ENCODE measurements around the gene HS6ST3.

DNA sequence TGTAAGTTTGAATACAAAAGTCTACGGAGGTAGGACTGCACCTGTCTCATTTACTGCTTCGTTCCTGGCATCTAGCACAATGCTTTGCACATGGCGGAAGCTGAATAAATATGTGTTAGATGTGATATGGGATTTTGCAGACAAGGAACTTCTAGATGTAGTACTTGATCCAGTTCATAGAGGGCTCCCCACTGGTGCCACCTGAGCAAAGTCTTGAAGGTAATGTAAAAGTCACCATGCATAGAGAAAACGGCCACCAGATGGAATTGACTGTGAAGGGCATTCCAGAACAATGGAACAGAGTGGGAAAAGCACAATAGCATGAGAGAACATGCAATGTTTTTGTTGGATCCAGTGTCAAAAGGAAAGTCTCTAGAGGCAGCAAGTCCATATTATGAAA is 209.3 kb downstream of the HS6ST3 start:
- TF ChIP-seq SP1 (IDR thresholded peaks at IDR 0.05) = no peak
- no peak for TF ChIP-seq FOXK2 (IDR thresholded peaks at IDR 0.05)
- no peak for TF ChIP-seq ZNF384 (IDR thresholded peaks at IDR 0.05)
- no peak for TF ChIP-seq NFRKB (IDR thresholded peaks at IDR 0.05)
- TF ChIP-seq ARNT (IDR thresholded peaks at IDR 0.05) = no peak

Data from HEK293T (cell line).